ENCODE results near the gene MYLK4. TPM values are rescaled to one million over a fixed set of nuclear protein-coding genes. Genes with fewer than 3 reads are reported as not detected.

The MYLK4 gene
- total RNA-seq, 1 donor from 2014 or later, result 1.4 TPM

DNA sequence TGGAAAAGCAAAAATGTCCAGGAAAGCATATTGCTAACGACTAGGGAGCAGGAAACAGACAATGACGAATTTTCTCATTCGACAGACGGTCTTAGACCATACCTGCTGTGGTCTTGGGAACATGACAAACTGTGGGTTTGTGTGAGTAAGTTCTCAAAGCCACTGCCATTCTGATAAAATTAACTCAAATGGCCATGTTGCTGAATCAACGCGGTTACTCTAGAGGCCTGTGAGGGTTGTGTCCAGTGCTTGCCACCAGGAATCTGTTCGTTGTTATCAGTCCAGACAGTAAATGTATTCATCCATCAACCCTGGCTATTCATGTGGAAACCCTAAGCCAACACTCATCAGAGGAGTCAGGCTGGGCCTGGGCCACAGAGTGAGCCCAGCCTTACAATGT lies 124.3 kb downstream of the MYLK4 start:
- no peak for DNase-seq

DNA sequence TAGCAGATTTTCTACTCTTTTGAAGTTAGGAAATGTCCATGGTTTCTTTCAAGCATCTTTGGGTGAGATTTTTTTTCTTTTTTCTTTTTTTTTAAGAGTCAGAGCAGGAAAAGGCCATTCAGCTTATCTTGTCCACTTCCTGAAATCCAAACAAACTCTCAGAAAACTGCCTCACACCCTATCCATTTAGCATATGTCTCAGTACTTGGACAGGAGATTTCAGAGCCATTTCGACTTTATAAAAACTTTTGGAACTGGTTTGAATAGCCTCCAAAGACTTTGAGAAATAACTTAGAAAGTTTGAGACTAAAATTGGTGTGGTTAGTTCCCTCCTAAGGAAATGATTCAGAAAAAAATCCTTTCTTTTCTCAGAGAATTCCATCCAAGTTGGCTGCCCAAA lies 125.1 kb downstream of the MYLK4 start:
- no peak for DNase-seq

DNA sequence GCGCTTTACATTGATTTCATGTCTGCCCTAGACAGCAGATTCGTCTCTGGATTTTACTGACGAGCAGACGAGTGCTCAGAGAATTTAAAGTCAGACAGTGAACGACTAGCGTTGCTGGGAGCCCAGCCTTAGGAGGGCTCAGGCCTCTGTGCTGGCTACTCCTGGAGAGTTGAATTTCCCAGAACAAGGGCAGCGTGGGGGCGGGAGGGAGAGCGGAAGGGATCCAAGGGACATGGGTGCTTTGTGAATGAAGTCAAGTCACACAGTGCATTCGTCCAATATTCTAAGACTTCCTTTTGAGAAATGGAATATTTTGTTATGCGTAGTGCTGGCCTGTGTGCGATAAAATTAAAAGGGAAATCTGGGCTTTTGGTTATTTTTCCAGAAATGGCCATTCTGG lies 126.5 kb downstream of the MYLK4 start:
- no peak for DNase-seq

DNA sequence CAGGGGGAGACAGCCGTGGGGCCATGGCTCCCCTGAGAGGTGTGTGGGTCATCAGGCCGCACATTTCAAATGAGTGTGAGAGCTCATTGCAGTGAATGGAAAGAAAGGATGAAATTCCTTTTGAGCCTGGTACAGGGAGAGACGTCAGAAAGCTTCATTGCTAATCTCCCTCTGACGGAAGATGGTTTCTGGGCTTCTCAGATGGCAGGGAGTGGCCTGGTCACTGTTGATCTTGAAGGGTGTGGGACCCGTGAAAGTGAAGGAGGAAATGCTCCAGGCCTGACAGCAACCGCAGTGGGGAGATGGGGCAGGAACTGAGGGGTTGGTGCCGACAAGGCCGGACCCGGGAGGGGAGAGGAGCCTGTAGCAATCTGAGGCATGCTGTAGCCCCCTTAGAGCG lies 127.4 kb downstream of the MYLK4 start:
- no peak for DNase-seq

DNA sequence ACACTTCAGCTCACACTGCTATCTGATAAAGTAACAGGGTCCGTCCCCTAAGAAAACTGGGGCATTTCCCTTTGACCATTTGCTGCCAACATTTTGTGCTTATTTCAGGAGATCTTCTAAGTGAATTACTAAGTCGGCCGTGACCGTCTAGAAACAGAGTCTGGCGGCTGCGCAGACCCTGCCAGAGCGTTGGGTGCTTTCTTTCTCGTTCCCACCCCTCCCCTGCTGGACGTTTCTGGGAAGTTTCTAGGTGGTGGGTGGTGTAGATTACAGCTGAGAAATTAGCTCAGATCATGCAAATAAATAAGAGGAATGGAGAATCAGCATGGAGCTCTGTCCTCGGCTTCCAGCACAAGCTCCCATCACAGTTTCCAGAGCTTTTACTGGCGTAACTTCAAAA lies 128.1 kb downstream of the MYLK4 start:
- DNase-seq, result no peak

DNA sequence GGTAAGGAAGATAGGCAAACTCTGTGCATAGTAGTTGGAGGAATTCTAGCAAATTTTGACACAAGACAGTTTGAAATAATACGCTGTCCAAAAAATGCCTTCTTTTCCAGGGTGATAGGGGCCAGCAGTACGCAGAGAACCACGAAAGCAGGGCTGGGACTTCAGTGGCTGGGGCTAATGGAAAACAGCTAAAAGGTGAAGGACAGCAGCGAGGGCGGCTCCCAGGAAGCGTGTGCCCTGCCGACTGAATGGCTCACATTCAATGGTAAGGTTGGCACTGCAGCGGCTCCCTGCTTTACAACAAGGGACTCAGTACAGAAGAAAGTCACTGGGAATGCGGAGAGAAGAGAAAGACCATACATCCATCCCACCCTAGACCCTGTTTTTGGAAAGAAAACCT lies 131.1 kb downstream of the MYLK4 start:
- DNase-seq, result no peak

DNA sequence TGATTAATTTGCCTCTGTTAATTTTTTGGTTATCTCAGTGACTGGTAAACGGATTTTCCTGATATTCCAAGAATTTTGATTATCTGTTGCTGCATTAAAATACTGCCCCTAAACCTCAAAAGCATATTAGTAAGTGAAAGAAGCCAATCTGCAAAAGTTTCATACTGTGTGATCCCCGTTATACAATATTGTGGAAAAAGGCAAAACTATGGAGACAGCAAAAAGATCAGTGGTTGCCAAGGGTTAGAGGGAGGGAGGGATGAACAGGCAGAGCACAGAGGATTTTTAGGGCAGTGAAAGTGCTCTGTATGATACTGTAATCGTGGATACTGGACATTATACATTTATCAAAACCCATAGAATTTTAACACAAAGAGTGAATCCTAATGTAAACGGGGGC lies 133.0 kb downstream of the MYLK4 start:
- DNase-seq, result no peak

DNA sequence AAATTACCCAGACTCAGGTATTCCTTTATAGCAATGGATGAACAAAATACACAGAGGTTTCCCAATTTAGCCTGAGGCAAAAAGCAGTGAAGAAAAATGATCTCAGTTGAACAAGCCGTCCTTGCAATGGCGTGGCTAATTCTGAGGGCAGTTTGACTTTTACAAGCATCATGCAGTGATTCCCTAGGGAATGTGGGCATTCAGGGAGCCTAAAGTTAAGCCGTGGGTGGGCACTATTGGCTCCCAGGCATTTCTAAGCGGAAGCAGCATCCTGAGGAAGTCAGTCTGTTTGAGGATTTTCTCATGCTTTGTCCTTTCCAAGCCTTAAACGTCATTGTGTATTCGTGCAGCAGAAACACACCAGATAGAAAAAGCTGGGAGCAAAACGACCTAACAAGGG lies 133.9 kb downstream of the MYLK4 start:
- no peak for DNase-seq

DNA sequence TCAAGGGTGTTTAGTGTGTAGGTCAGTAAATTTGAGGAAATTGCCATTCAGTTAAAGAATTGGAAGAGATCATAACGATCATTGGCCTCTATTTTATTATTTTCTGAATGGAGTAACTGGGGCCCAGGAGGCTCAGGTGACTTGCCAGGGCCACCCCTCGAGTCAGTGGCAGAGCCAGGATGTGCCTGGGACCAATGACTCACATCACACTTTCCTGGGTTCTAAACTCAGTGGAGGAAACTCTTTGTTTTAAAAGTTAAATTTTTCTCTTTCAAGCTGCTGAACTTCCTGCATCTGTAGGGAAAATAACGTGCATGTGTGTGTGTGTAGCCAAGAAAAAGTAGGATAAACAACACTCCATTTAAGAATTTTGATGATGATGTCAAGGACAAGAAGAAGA lies 135.5 kb downstream of the MYLK4 start:
- DNase-seq, result no peak

DNA sequence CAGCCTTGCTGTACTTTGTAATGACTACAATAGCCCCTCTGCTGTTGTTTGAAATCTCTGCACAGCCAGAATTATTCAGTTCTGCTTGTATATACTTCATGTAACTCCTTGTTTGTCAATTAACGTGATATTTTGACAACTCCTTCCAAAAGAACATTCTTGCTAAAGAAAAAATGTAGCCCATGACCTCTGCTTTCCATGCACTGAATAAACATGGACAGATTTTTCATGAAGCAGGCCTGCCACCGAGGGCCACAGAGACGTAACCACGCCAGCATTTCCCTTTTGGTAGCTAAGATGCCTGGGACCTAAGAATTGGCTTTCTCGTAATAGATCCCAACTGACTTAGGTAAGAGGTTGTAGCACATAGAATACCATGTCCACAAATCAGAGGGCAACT lies 135.9 kb downstream of the MYLK4 start:
- no peak for DNase-seq

DNA sequence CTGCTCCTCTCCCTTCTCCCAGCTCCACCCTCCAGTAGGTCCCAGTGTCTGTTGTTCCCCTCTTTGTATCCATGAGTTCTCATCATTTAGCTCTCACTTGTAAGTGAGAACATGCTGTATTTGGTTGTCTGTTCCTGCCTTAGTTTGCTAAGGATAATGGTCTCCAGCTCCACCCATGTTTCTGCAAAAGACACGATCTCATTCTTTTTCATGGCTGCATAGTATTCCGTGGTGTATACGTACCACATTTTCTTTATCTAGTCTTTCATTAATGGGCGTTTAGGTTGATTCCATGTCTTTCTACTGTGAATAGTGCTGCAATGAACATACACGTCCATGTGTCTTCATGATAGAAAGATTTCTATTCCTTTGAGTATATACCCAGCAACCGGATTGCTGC lies 136.6 kb downstream of the MYLK4 start:
- DNase-seq, result no peak

Other genes starting within 250 kb of the MYLK4 start
- gene WRNIP1, start 14.5 kb upstream of the MYLK4 start, total RNA-seq, result 24.8 TPM
- gene SERPINB1, start 90.9 kb upstream of the MYLK4 start, total RNA-seq, result 17.9 TPM
- gene SERPINB9, start 152.4 kb upstream of the MYLK4 start, total RNA-seq, result 5.5 TPM
- gene SERPINB6, start 220.6 kb upstream of the MYLK4 start, total RNA-seq, result 36.9 TPM
- gene NQO2, start 249.0 kb upstream of the MYLK4 start, total RNA-seq, result 8.7 TPM

All from skin of body (tissue), 2 donors.